ENCODE measurements around the gene ZNF460.
A peak's percentile ranks its signal among the peaks of the same experiment; 100 is the strongest.

Gene ZNF460

DNA sequence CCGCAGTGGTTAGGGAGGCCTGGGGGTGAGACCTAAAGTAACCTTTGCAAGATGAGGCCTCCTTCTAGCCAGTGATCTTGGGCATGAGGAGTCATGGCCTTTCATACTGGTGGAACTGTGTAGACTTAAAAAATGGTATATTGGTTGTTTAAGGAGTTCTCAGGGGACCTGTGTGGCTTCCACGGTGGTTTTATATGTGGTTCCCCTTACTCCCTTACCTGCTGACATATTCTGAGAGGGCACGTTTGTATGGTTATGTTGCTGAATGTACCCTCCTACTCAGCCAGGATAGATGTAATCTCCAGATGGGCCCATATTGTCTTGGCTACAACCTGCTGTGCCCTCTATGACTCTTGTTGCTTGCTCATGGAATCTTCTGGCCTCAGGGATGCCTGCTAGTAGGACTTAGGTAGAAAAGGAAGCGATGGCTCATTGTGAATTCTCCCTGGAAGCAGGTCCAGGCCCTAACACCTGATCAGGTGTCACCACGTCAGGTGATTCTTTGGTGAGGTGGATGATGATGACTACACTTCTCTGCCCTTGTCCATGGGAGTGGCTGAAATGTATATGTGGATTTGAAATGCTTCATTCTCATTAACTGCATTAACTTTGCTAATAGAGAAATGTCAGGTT is 1.8 kb downstream of the ZNF460 start:
- no peak for DNase-seq

DNA sequence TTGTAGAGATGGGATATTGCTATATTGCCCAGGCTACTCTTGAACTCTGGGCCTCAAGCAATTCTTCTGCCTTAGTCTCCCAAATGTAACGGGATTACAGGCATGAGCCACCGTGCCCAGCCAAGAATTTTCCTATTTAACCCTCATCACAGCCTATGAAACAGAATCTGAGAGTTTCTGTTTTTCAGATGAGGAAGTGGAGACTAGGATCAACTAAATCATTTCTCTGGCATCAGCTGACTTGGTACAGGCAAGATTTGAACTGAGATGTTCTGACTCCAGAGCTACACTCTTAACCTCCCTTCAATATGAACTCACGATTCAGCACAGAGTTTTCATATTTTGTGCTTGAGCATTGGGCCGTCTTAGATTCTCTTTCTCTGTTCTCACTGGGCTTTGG is 8.1 kb downstream of the ZNF460 start:
- no peak for DNase-seq

- no peak for DNase-seq
These were observed 10.7 kb downstream of the ZNF460 start for GRCh38 chr19:57290970-57291369.

DNA sequence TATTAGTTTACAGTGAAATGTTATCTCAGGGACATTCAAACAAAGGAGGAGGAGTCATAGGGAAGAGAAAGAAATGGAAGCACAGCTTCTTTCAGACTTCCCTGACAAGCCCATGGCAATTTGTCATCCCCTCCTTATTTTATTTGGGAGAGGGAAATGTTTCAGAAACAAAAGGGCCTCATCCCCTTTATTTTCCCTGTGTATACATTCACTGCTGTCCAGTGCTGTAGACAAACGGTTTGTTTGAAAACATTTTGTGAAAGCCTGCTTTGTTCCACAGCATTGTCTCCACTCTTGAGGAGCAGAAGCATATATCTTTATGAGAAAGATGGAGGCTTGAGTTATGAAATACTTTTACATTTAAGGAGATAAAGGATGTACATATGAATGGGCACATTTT is 12.3 kb downstream of the ZNF460 start:
- DNase-seq, result no peak

GRCh38 chr19:57293719-57294118 is 13.4 kb downstream of the ZNF460 start:
- DNase-seq, result no peak

- DNase-seq, result no peak
These were observed 21.8 kb downstream of the ZNF460 start for GRCh38 chr19:57302020-57302465.

GRCh38 chr19:57302727-57303401 is 22.6 kb downstream of the ZNF460 start:
- no peak for DNase-seq

DNA sequence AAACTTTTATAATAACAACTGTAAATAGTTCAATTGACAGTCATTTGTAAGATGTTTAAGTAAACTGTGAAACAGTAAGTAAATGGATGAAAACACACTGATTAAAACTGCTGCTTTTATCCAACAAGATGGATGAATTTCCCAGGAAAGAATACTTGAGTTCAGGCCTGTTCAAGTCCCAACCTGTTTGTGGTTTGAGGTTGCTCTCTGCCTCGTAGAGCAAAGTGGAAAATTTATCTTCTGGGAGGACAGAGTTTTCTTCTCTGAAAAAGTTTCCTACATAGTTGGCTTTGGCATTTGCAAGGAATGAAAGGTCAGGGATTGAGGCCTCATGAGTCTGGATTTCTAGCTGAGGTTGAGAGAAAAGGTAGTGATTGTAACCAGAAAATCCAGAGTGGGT is 24.8 kb downstream of the ZNF460 start:
- no peak for DNase-seq

GRCh38 chr19:57308514-57308913 is 28.2 kb downstream of the ZNF460 start:
- DNase-seq, result no peak

- DNase-seq, result no peak
These were observed 30.5 kb downstream of the ZNF460 start for GRCh38 chr19:57310792-57311191.

DNA sequence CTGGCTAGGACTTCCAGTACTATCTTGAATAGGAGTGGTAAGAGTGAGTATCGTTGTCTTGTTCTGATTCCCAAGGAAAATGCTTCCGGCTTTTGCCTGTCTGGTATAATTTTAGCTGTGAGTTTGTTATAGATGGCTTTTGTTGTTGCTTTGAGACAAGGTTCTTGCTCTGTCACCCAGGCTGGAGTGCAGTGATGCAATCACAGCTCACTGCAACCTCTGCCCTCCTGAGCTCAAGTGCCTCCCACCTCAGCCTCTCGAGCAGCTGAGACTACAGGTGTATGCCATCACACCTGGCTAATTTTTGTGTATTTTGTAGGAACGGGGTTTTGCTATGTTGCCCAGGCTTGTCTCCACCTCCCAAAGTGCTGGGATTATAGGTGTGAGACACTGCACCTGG is 33.9 kb downstream of the ZNF460 start:
- no peak for DNase-seq

DNA sequence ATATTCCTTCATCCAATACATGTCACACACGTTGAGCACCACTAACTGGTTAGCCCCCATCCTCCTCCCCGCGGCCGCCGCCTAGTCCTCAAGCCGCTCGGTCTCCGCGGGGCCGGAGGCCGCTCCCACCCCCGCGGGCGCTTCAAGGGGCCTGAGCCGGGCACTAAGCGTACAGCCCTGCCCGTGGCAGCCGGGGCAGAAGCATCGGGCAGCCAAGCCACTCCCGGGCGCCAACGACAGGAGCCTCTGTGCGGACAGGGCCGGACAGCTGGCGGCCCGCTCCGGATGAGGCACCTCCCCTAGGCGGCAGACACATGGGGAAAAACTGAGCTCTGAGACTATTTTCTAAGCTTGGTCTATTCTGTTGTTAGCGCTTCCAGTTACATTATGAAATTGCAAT is 37.2 kb downstream of the ZNF460 start:
- DNase-seq, result no peak

GRCh38 chr19:57319869-57320179 is 39.5 kb downstream of the ZNF460 start:
- DNase-seq, result no peak

DNA sequence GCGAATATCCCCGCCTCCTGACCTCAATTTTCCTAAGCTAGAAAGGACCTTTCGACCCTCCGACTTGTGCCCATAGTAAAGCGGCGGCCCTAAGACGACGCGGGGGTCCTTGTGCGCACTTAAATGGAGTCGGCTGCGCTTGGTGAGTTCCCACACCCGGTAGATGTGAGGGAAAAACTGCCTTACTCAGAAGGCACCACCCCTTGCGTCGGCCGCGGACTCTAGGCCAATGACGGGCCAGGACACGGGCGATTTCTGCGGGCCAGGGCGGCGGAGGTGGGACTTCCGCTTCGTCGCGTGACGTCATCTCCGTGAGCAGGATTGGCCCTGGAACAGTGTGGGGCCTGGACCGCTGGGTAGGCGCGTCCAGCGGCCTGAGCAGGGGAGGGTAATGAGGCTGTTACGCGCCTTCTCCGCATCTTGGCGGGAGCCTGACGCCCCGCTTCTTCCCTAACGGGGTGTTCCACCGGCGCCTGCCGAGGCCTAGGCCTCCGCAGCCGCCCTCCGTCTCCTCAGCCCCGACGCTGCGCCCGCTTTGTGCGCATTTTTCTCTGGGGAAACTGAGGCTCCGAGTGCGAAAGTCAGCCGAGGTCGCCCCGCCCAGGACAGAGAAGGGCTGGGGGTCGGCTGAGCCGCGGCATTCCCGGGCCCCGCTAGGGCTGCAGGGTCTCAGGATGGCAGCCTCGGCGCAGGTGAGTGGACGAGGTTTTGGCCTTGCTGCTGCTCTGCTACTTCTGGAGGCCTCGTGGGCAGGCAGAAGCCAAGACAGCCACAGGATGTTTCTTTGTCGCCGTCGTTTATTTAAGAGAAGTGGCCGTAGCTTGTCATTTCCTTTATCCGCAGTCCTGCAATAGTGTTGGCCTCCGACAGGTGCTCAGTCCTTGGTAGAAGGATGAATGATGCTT is 40.1 kb downstream of the ZNF460 start, which contains the start of gene ZNF543:
Gene ZNF543 (plus strand): TSS at position 293 of the 905 bp plus-strand sequence. CDS start 382 bp downstream, at position 675.
- DNase-seq, result peak; percentile 89

- no peak for DNase-seq
These were observed 40.8 kb downstream of the ZNF460 start for GRCh38 chr19:57321116-57321515.

GRCh38 chr19:57321751-57322150 is 41.5 kb downstream of the ZNF460 start:
- DNase-seq, result no peak

DNA sequence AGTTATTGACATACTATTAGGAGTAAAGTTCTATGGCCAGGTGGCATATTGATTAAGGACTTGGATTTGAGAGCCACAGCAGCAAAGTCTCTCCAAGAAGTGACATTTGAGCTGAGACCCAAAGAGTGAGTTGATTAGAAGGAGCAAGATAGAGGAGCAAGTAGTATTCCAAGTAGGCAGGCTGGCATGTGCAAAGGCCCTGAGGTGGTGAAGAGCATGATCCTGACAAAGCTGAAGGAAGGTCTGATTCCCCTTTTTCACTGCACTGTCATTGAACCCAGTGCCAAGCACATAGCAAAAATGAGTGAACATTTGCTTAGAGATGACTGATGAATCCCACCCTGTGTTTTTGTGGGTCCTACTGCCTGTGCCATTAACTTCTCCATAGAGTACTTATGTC is 44.7 kb downstream of the ZNF460 start:
- no peak for DNase-seq

DNA sequence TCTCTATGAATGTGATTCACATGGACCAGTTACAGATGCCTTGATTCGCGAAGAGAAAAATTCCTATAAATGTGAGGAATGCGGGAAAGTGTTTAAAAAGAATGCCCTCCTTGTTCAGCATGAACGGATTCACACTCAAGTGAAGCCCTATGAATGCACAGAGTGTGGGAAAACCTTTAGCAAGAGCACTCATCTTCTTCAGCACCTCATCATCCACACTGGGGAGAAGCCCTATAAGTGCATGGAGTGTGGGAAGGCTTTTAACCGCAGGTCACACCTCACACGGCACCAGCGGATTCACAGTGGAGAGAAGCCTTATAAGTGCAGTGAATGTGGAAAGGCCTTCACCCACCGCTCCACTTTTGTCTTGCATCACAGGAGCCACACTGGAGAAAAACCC is 47.7 kb downstream of the ZNF460 start:
- no peak for DNase-seq

GRCh38 chr19:57334191-57334590 is 53.9 kb downstream of the ZNF460 start:
- DNase-seq, result no peak

DNA sequence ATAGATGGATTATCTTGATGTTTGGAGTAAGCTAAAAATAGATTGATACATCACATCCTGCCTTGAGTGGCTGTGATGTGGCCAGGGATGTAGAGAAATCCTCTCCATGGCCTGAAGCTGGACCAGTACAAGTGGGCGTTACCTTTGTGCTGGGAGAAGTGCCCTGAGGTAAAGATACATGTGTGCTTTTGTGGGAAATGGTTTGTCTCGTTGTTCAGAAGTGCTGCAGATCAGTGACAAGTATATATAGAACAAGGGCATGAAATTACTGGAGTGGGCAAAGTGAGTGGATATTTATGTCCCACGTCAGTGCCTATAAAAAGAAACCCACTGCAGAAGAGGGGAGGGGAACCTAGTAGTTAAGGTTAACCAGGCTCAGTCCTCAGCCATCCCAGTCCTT is 58.6 kb downstream of the ZNF460 start:
- no peak for DNase-seq

- no peak for DNase-seq
These were observed 62.3 kb downstream of the ZNF460 start for GRCh38 chr19:57342582-57342981.
